HG03469 (cell line): ENCODE data around the gene CTNND2.

Experiments
- ATAC-seq: cut with Tn5 transposase; IDR thresholded peaks from one replicate; pipeline ENCODE4 v1.9.1; 2021; ENCODE audit warnings: mild to moderate bottlenecking, moderate library complexity, moderate number of reproducible peaks; ENCODE audit not compliant: unreplicated experiment

The CTNND2 gene

DNA sequence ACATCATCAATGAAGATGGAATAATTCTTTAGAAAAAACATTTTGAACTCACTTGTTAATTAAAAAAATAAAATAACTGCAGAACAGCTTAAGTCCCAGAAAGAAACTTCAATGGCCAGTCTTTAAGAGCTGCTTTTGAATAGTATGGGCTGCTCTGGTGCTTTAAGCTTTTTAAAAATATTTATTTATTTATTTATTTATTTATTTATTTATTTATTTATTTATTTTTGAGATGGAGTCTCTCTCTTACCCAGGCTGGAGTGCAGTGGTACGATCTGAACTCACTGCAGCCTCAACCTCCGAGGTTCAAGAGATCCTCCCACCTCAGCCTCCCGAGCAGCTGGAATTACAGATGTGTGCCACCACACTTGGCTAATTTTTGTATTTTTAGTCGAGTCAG lies 626.9 kb downstream of the CTNND2 start:
- ATAC-seq = no peak

DNA sequence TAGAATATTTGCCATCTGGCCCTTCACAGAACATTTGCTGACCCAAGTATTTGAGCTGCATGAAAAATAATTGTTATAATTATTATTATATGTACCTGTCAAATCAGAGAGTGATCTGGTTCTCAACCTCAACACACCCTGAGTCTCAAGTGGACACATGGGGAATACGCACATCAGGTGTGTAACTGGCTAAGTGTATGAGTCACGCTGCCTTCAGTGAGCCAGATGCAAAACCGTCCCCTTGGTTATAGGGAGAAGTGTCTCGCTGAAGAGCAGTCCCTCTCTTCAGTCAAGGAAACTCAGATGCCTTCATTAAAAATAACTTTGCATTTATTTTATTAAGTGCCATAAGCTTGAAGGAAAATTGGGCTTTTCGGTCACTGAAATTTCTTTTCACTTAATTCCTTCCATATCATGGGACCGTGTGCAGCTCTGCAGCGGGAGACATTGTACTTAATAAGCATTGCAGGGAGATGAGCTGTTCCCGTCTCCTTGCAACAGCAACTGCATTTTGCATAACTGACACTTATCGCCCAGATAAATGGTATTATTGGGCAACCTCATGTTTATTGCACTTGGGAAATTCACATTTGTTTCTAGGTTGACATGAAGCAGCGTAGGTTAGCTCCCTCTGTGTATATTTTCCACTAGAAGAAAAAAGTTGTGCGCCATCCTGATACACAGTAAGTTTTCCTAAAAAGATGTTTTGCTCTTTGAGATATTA lies 630.9 kb downstream of the CTNND2 start:
- no peak for ATAC-seq

DNA sequence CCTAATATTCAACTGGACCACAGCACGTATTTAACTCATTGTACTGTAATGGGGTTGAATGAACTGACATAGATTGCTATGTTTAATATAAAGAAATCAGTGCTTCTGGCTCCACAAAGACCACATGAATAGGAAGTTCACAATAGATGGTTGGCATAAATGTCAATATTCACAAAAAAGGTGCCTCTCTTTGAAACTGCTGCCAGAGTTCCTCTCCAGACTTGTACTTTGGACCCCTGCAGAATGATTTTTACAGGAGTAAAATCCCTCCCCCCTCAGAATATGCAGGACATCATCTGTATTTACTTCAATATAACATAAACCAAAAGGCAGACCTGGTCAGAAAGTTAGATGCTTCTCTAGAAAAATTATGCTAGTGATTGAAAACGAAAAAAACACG lies 634.7 kb downstream of the CTNND2 start:
- ATAC-seq = no peak

- no peak for ATAC-seq
Observed at GRCh38 chr5:11268891-11269290, 635.4 kb downstream of the CTNND2 start.

DNA sequence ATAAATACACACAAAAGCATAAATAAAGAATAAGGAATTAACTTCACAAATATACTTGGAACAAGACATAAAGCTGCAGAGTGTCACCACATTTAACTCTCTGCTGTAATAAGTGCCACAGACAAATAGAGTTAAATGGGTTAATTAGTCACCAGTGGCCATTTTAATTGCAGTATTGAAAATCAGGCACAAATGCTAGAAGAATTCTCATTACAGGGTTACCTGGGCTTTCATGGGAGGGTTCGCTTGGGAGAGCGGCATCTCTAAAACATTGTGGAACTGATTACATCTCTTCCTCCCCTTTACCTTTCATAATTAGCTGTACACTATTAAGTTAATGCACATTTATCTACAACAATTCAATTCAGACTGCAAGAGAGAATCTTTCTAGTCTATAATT lies 637.9 kb downstream of the CTNND2 start:
- ATAC-seq = no peak

DNA sequence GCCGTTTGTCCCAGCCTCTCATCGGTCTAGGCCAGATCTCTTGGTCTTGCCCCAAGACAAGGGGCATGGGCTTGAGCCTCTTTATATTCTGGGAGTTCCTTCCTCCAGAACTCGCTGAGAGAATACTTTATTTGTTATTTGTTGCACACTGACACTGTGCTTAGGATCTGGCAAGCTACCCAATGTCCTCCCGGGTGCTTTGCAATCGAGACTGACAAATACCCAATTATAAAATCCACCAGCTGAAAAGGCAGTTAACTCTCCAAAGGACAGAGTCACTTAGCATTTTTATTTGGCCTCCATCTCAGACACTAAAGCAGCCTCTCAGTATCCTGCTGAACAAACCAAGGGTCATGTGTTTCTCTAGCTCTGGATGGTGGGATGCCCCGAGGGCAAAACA lies 643.0 kb downstream of the CTNND2 start:
- no peak for ATAC-seq

DNA sequence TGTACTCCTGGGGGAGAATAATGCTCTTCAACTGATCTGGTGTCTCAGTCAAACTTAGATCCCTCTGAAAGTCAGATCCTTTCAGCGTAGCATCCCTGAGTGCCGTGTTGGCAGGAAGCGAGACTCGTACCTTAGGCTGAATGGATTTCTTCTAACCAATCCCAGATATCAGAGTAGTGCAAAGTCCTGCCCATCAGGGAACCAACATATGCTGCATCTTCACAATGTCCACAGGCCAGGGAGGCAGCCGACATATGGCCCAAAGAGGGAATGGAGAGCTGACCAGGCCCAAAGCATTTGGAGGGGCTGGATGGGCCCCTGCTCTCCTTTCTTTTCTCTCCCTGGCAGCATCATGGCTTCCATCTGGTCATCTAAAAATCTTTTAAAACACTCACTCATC lies 646.2 kb downstream of the CTNND2 start:
- ATAC-seq = no peak

DNA sequence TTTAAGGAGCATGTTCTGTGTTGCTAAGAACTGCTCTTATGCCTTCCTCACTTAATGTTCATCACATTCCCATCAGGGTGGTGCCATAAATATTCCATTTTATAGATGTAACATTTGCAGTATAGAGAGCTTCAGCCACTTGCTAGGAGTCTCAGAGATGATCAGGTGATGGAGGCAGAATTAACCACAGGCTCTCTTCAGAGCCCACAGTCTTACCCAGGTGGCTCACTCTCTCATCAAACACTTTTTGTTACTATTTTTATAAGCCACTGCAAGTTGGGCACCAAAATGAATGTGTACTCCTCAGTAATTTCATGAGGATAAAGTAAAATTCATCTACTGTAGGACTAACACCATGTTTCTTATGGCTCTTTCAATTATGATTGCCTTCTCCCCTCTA lies 651.7 kb downstream of the CTNND2 start:
- ATAC-seq = no peak

GRCh38 chr5:11252075-11252474 lies 652.2 kb downstream of the CTNND2 start:
- no peak for ATAC-seq

DNA sequence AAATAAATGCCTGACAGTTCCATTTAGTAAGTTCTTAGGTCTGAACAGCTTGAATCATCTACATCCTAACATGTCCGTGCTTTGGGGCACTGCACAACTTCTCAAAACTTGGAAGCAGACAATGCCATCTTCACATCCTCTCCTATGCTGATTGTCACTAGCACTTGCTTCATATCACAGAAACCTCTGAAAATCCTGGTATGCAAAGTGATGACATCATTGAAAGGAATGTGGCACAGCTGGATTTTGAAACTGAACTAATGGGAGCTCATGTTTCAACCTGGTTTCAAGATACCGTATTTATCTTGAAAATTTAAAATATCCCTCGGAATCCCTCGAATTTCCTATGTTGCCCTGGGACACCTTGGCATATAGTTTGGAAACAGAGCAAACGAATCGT lies 653.0 kb downstream of the CTNND2 start:
- no peak for ATAC-seq

GRCh38 chr5:11248966-11249365 lies 655.3 kb downstream of the CTNND2 start:
- no peak for ATAC-seq

GRCh38 chr5:11247224-11247623 lies 657.0 kb downstream of the CTNND2 start:
- no peak for ATAC-seq

DNA sequence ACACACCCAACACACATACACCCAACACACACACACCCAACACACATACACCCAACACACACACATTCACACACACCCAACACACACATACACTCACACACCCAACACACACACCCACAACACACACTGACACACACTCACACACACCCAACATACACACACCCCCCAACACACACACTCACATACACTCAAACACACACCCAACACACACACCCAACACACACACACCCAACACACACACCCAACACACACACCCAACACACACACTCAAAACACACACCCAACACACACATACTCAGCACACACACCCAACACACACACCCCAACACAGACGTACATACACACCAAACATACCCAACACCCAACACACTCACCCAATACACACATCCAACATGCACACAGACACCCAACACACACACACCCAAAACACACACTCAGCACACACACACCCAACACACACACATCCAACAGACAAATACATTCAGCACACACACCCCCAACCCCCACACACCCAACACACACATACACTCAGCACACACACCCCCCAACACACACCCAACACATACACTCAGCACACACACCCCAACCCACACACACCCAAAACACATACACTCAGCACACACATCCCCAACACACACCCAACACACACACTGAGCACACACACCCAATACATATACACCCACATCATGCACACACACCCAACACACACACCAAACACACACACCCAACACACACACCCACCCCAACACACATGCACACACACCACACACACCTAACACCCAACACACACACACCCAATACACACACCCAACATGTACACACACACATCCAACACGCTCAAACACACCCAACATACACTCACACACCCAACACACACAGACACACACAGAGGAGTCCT lies 663.7 kb downstream of the CTNND2 start:
- no peak for ATAC-seq

- ATAC-seq = no peak
Observed at GRCh38 chr5:11239261-11240015, 664.8 kb downstream of the CTNND2 start.

DNA sequence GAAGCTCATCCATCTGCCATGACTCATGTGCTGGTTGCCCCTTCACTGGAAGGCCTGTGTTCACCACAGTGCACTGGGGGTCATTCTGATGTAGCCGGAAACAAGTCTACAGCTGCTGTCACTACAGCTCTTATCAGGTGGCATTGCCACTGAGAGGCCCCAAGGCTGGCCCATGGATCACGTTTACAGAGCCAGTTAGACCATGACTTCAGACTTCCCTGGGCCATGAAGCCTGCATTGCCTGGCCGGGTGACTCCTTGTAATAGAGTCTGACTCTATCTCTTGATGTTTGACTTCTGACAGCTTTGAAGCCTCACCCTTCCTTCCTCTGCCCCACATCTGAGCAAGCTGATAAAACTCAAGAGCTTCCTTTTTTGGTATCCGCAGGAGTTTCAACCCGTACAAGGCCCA lies 669.7 kb downstream of the CTNND2 start:
- no peak for ATAC-seq

DNA sequence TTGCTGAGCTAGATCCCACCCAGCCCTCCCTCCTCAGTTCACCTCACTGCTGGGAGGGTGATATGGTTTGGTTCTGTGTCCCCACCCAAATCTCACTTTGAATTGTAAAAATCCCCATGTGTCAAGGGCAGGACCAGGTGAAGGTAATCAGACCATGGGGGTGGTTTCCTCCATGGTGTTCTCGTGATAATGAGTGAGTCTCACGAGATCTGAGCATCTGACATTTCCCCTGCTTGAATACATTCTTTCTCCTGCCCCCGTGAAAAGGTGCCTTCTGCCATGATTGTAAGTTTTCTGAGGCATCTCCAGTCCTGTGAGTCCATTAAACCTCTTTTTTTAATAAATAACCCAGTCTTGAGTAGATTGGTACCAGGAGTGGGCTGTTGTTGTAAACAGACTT lies 673.4 kb downstream of the CTNND2 start:
- ATAC-seq = no peak

GRCh38 chr5:11227064-11227463 lies 677.2 kb downstream of the CTNND2 start:
- no peak for ATAC-seq

- no peak for ATAC-seq
Observed at GRCh38 chr5:11224436-11225187, 679.6 kb downstream of the CTNND2 start.

DNA sequence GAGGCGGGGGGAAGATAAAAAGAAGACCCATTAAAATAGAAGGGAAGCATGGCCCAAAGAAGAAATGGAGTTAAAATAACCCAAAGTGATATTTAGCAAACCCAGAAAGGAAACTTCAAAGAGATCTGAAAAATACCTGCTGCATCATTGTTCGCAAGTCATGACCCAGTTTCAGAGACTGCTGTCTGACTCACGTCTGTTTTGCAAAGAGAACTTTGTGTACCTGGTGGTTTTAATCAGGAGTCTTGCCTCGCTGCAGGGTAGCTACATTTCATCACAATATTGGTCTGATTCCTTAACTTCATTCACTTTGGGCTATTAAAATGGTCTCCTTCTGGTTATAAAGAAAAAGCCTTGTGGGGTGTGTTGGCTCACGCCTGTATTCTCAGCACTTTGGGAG lies 682.1 kb downstream of the CTNND2 start:
- no peak for ATAC-seq

DNA sequence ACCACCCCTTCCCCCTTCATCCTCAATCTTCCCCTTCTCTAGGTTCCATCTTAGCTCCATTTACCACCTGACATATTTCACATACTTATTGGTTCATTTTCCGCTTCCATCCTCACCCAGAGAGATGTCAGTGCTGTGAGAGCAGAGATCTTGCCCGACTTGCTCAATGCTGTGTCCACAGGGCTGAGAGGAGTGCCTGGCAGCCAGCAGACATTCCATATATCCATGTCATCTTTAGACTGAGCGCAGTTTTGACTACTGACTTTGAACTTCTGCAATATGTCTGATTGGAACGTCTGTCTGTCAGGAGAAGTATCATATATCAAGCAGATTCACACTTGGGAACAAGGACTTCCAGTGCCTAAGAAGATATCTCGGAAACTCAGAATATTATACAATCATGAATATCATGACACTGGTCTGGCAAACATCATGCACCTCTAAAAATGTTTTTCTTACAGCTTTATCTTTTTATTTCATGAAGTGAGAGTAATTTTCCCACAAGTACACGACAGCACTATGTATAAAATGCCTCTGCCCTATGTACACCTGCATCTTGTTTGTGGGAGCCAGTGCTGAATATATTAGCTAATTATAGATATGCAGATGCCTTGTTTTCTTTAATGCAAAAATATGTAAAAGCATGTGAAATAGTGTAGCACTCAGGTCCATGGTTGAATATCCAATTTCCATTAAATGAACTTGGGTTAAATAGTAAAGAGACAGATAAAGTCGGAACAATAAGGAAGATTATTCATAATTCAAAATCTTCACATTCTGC lies 689.2 kb downstream of the CTNND2 start:
- no peak for ATAC-seq
